HG03025 (cell line): ENCODE measurements around the gene NCAPD3.
"Not testable (repeated sequence)": the region's sequence is repeated elsewhere in the genome, so short reads cannot be mapped to it uniquely, and the experiment has no call there.

Source experiments
- ATAC-seq: cut with Tn5 transposase; IDR thresholded peaks from one replicate; pipeline ENCODE4 v1.9.1; 2021; ENCODE audit warnings: mild to moderate bottlenecking, moderate library complexity; ENCODE audit not compliant: unreplicated experiment, low FRiP score

The NCAPD3 gene

GRCh38 chr11:134223836-134224709 lies at the start of gene NCAPD3, which contains the start of gene VPS26B:
Gene NCAPD3 (minus strand): TSS chr11:134223967. CDS start chr11:134223926, 41 bp downstream.
Gene VPS26B (plus strand): TSS chr11:134224671. CDS start chr11:134225123, 452 bp downstream.
- peak; percentile 78 for ATAC-seq

- no peak for ATAC-seq
These were observed 49.5 kb upstream of the NCAPD3 start for GRCh38 chr11:134273317-134273712.

- no peak for ATAC-seq
These were observed 48.9 kb upstream of the NCAPD3 start for GRCh38 chr11:134272381-134273316.

GRCh38 chr11:134271978-134272377 lies 48.2 kb upstream of the NCAPD3 start:
- no peak for ATAC-seq

- no peak for ATAC-seq
These were observed 46.5 kb upstream of the NCAPD3 start for GRCh38 chr11:134270250-134270714.

- no peak for ATAC-seq
These were observed 44.2 kb upstream of the NCAPD3 start for GRCh38 chr11:134267966-134268365.

GRCh38 chr11:134267461-134267860 lies 43.7 kb upstream of the NCAPD3 start:
- ATAC-seq: no peak

- no peak for ATAC-seq
These were observed 43.1 kb upstream of the NCAPD3 start for GRCh38 chr11:134266841-134267251.

GRCh38 chr11:134266440-134266839 lies 42.7 kb upstream of the NCAPD3 start:
- ATAC-seq: no peak

- no peak for ATAC-seq
These were observed 41.4 kb upstream of the NCAPD3 start for GRCh38 chr11:134264966-134265764.

- ATAC-seq: no peak
These were observed 38.1 kb upstream of the NCAPD3 start for GRCh38 chr11:134261626-134262488.

GRCh38 chr11:134260983-134261382 lies 37.2 kb upstream of the NCAPD3 start:
- no peak for ATAC-seq

GRCh38 chr11:134260503-134260902 lies 36.7 kb upstream of the NCAPD3 start:
- ATAC-seq: no peak

- ATAC-seq: no peak
These were observed 34.8 kb upstream of the NCAPD3 start for GRCh38 chr11:134258577-134258976.

GRCh38 chr11:134257101-134257500 lies 33.3 kb upstream of the NCAPD3 start:
- ATAC-seq: no peak

GRCh38 chr11:134255184-134255561 lies 31.4 kb upstream of the NCAPD3 start:
- not testable (repeated sequence) for ATAC-seq

GRCh38 chr11:134254433-134255183 lies 30.8 kb upstream of the NCAPD3 start:
- no peak for ATAC-seq

GRCh38 chr11:134253188-134253993 lies 29.6 kb upstream of the NCAPD3 start, which contains the start of the genes ACAD8 and THYN1:
Gene ACAD8 (plus strand): TSS chr11:134253568. CDS start chr11:134253601, 33 bp downstream.
Gene THYN1 (minus strand): TSS chr11:134253352. CDS start chr11:134252882, 470 bp downstream.
- peak; percentile 98 for ATAC-seq
